ENCODE measurements around the gene TRAK2. TPM values are rescaled to one million over a fixed set of nuclear protein-coding genes. Genes with fewer than 3 reads are reported as not detected.
"Not testable (repeated sequence)": the region's sequence is repeated elsewhere in the genome, so short reads cannot be mapped to it uniquely, and the experiment has no call there.

TRAK2 gene
- total and polyA plus RNA-seq, 8 donors, result 46.3 to 54.7 (median 50.4) TPM

DNA sequence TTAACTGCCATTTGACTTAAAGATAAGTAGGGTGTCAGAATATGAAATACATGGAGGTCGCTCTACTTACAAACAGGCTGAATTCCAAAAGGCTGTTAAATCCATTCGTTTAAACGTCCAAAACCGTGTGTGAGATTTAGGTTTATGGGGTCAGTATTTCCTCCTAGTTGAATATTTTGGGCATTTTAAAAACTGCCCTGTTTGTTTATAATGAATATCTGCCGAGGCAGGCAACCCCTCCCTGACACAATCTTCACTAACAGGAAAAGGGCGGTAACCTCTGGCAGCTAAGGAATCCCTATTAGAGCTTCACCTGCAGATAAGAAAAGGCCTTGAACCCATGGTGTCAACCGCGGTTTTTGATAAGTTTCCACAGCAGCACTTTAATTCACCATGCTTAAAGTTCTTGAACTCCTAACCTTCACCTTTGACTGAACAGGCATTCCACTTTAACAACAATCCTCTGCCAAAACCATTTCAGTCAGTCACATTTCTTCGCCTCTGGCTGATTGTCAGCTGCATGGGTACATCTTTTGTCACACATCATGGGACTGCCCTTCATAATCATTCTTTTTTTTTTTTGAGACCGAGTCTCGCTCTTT is 17.8 kb downstream of the TRAK2 start:
- DNase-seq (no peak), ATAC-seq (peak; percentile 70)
- Histone ChIP-seq H3K27ac (peak overlapping the region; percentile 55 to 60), H3K9me3 (no peaks in the 10 kb centered on the region), H3K4me3 (no peak overlapping the region), H3K36me3 (no peaks in the 10 kb centered on the region), H3K27me3 (no peaks in the 10 kb centered on the region), H3K4me1 (peaks cover 24 to 33% of the 10 kb centered on the region in 2 donors)
- intact Hi-C loops (cut with DNase I), result no loop called here
- TF ChIP-seq, protein P1, sequence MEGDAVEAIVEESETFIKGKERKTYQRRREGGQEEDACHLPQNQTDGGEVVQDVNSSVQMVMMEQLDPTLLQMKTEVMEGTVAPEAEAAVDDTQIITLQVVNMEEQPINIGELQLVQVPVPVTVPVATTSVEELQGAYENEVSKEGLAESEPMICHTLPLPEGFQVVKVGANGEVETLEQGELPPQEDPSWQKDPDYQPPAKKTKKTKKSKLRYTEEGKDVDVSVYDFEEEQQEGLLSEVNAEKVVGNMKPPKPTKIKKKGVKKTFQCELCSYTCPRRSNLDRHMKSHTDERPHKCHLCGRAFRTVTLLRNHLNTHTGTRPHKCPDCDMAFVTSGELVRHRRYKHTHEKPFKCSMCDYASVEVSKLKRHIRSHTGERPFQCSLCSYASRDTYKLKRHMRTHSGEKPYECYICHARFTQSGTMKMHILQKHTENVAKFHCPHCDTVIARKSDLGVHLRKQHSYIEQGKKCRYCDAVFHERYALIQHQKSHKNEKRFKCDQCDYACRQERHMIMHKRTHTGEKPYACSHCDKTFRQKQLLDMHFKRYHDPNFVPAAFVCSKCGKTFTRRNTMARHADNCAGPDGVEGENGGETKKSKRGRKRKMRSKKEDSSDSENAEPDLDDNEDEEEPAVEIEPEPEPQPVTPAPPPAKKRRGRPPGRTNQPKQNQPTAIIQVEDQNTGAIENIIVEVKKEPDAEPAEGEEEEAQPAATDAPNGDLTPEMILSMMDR (IDR thresholded peaks at IDR 0.05), result no peak

DNA sequence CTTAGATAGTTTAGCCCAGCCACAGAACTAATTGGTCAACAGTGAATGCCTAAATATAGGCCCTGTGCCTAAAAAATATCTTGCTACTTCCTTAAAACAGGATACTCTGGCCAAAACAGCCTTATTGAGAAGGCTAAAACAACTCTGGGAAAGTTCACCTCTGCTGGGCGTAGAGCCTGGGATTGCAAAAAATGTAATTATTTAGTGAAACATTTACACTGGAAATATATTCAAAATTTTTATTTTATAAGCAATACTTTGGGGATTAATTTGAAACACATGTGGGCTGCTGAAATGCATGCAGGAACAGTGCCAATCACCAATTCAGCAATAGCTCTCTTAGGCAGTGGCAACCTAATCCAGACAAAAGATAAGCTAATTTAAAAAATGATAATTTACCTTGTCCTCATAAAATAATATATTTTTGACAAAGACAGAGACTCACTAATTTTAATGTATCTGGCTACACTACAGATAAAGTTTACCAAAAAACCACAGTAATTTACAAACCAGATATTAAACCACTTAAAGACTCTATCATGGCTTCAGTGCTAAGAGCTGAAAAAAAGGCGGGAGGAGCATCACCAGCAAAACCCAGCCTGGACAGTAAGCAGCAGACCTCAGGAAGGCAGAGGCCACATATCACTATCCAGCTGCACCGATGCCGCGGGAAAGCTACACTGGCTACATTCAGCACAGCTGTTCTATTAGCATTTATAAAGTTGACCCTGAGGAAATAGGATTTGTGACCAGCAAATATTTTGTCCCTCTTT is 18.5 kb downstream of the TRAK2 start:
- peak; percentile 65 for ATAC-seq
- H3K4me3 ChIP-seq, result no peak overlapping the region
- TF ChIP-seq, protein P1 (IDR thresholded peaks at IDR 0.05), result no peak

GRCh38 chr2:201432038-201432620 is 19.1 kb downstream of the TRAK2 start:
- Histone ChIP-seq H3K9me3 (no peaks in the 10 kb centered on the region), H3K4me1 (peaks cover 24 to 33% of the 10 kb centered on the region in 2 donors), H3K27ac (peak overlapping the region; percentile 55 to 60), H3K4me3 (no peak overlapping the region), H3K27me3 (no peaks in the 10 kb centered on the region), H3K36me3 (no peaks in the 10 kb centered on the region)
- no peak for DNase-seq
- ATAC-seq, result peak; percentile 52
- intact Hi-C loops (cut with DNase I), result no loop called here
- TF ChIP-seq, protein P1 (IDR thresholded peaks at IDR 0.05), result no peak

More for the DNA sequence above, 18.5 kb downstream of the TRAK2 start:
- peak in 1 of 4 donors; percentile 50 for DNase-seq
- Histone ChIP-seq H3K27ac (peak overlapping the region; percentile 55 to 60), H3K4me1 (peaks cover 24 to 33% of the 10 kb centered on the region in 2 donors), H3K9me3 (no peaks in the 10 kb centered on the region), H3K27me3 (no peaks in the 10 kb centered on the region), H3K36me3 (no peaks in the 10 kb centered on the region)
- intact Hi-C loops (cut with DNase I), result no loop called here

- DNase-seq, result no peak
- Histone ChIP-seq H3K36me3 (no peaks in the 10 kb centered on the region), H3K27me3 (no peaks in the 10 kb centered on the region), H3K27ac (peak overlapping the region in 1 of 2 donors; percentile 60), H3K4me3 (no peak overlapping the region), H3K9me3 (no peaks in the 10 kb centered on the region), H3K4me1 (peaks cover 24 to 33% of the 10 kb centered on the region in 2 donors)
- intact Hi-C loops (cut with DNase I), result no loop called here
- no peak for ATAC-seq
- TF ChIP-seq, protein P1 (IDR thresholded peaks at IDR 0.05), result no peak
These were observed 20.4 kb downstream of the TRAK2 start for GRCh38 chr2:201430839-201431238.

DNA sequence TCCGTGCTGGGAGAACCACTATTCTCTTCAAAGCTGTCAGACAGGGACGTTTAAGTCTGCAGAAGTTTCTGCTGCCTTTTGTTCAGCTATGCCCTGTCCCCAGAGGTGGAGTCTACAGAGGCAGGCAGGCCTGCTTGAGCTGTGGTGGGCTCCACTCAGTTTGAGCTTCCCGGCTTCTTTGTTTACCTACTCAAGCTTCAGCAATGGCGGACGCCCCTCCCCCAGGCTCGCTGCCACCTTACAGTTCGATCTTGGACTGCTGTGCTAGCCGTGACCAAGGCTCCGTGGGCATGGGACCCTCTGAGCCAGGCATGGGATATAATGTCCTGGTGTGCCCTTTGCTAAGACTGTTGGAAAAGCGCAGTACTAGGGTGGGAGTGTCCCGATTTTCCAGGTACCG is 20.9 kb downstream of the TRAK2 start:
- H3K27ac ChIP-seq; H3K4me3 ChIP-seq; ATAC-seq; intact Hi-C loops (cut with DNase I); H3K36me3 ChIP-seq; H3K27me3 ChIP-seq; H3K9me3 ChIP-seq: not testable (repeated sequence)
- DNase-seq, result peak in 1 of 4 donors; percentile 47
- peaks cover 24 to 35% of the 10 kb centered on the region in 2 donors for H3K4me1 ChIP-seq

- H3K4me1 ChIP-seq, result peaks cover 26 to 40% of the 10 kb centered on the region in 2 donors
- DNase-seq; intact Hi-C loops (cut with DNase I); H3K27ac ChIP-seq; ATAC-seq; H3K4me3 ChIP-seq; H3K36me3 ChIP-seq; H3K27me3 ChIP-seq; H3K9me3 ChIP-seq: not testable (repeated sequence)
These were observed 21.4 kb downstream of the TRAK2 start for GRCh38 chr2:201429835-201430234.

DNA sequence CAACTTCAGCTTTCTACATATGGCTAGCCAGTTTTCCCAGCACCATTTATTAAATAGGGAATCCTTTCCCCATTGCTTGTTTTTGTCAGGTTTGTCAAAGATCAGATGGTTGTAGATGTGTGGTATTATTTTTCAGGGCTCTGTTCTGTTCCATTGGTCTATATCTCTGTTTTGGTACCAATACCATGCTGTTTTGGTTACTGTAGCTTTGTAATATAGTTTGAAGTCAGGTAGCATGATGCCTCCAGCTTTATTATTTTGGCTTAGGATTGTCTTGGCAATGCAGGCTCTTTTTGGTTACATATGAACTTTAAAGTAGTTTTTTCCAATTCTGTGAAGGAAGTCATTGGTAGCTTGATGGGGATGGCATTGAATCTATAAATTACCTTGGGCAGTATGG is 22.9 kb downstream of the TRAK2 start:
- ATAC-seq; H3K9me3 ChIP-seq; DNase-seq; H3K4me3 ChIP-seq; H3K36me3 ChIP-seq; H3K27me3 ChIP-seq; H3K27ac ChIP-seq; intact Hi-C loops (cut with DNase I): not testable (repeated sequence)
- peaks cover 21 to 32% of the 10 kb centered on the region in 2 donors for H3K4me1 ChIP-seq

Data from left lung (tissue), 10 donors.